HEK293 (cell line): Measurements from ENCODE around the gene PDLIM7.

Experiments
- CTCF ChIA-PET: fragments of 350-600 bp; formaldehyde crosslinking; extraction: SDS; loops from one replicate; lab custom pipeline; 2021; ENCODE audit warnings: antibody characterized with exemption; lab: Yijun Ruan, JAX
- POLR2A ChIA-PET: fragments of 300-600 bp; formaldehyde crosslinking; extraction: SDS; loops from one replicate; lab custom pipeline; 2020; ENCODE audit warnings: antibody characterized with exemption, inconsistent platforms; lab: Yijun Ruan, JAX
- H3K27ac ChIP-seq: fragments of 200-500 bp; sonication (Bioruptor generic); 2 replicates; pipeline ENCODE4 v1.5.1; 2014; ENCODE audit warnings: low read depth, low read length, control low read depth, inconsistent platforms; ENCODE audit errors: extremely low read depth
- H3K36me3 ChIP-seq, 2 experiments: fragments of 200-500 bp in 1 of 2; sonication (Bioruptor generic) in 1 of 2; 1 replicate in 1 of 2; 2 replicates in 1 of 2; pipeline ENCODE4 v1.5.1; 2014 to 2017; ENCODE audit warnings: inconsistent platforms in 2 of 2, low read length in 2 of 2; ENCODE audit not compliant: control insufficient read depth in 2 of 2, insufficient read depth in 1 of 2
- H3K4me1 ChIP-seq: fragments of 200-500 bp; sonication (Bioruptor generic); 2 replicates; pipeline ENCODE4 v1.5.1; 2014; ENCODE audit warnings: mild to moderate bottlenecking, low read length, inconsistent platforms; ENCODE audit not compliant: control insufficient read depth, insufficient read depth
- H3K4me3 ChIP-seq: 2 replicates; pipeline ENCODE4 v1.5.1; 2011; ENCODE audit warnings: low read depth, mild to moderate bottlenecking, control low read depth, low read length, moderate library complexity
- H3K9me3 ChIP-seq: fragments of 200-500 bp; sonication (Bioruptor generic); 2 replicates; pipeline ENCODE4 v1.5.1; 2014; ENCODE audit warnings: low read depth, low read length, inconsistent platforms; ENCODE audit not compliant: control insufficient read depth, insufficient read depth
- EGR2 ChIP-seq: fragments of 450-650 bp; formaldehyde crosslinking; IDR thresholded peaks from 2 replicates; pipeline ENCODE4 v1.5.1; 2016; ENCODE audit warnings: low read depth, missing biosample characterization, missing genetic modification characterization
- FEZF1 ChIP-seq: fragments of 450-650 bp; formaldehyde crosslinking; IDR thresholded peaks from 2 replicates; pipeline ENCODE4 v1.5.1; 2016; ENCODE audit warnings: missing biosample characterization, missing genetic modification characterization
- GLIS2 ChIP-seq: fragments of 450-650 bp; formaldehyde crosslinking; IDR thresholded peaks from 2 replicates; pipeline ENCODE4 v1.5.1; 2016; ENCODE audit warnings: missing biosample characterization, missing genetic modification characterization
- KLF1 ChIP-seq: fragments of 450-650 bp; formaldehyde crosslinking; IDR thresholded peaks from 2 replicates; pipeline ENCODE4 v1.5.1; 2016; ENCODE audit warnings: missing biosample characterization, missing genetic modification characterization
- MYNN ChIP-seq: fragments of 450-650 bp; formaldehyde crosslinking; IDR thresholded peaks from 2 replicates; pipeline ENCODE4 v1.5.1; 2016; ENCODE audit warnings: missing biosample characterization, missing genetic modification characterization, borderline replicate concordance
- ZBTB49 ChIP-seq: fragments of 450-650 bp; formaldehyde crosslinking; IDR thresholded peaks from 2 replicates; pipeline ENCODE4 v1.5.1; 2016; ENCODE audit warnings: missing biosample characterization, missing genetic modification characterization, low read depth
- ZFHX2 ChIP-seq: fragments of 450-650 bp; formaldehyde crosslinking; conservative IDR thresholded peaks from 2 replicates; pipeline ENCODE4 v1.5.1; 2016; ENCODE audit warnings: missing biosample characterization, missing genetic modification characterization
- ZNF19 ChIP-seq: fragments of 450-650 bp; formaldehyde crosslinking; IDR thresholded peaks from 2 replicates; pipeline ENCODE4; 2016; ENCODE audit warnings: missing biosample characterization, missing genetic modification characterization, low read depth
- ZNF423 ChIP-seq: fragments of 450-650 bp; formaldehyde crosslinking; IDR thresholded peaks from 2 replicates; pipeline ENCODE4 v1.5.1; 2016; ENCODE audit warnings: missing biosample characterization, missing genetic modification characterization
- ZNF664 ChIP-seq: fragments of 450-650 bp; formaldehyde crosslinking; IDR thresholded peaks from 2 replicates; pipeline ENCODE4 v1.5.1; 2016; ENCODE audit warnings: missing biosample characterization, missing genetic modification characterization
- ZNF837 ChIP-seq: fragments of 450-650 bp; formaldehyde crosslinking; IDR thresholded peaks from 2 replicates; pipeline ENCODE4 v1.5.1; 2016; ENCODE audit warnings: missing biosample characterization, missing genetic modification characterization
- ZSCAN5A ChIP-seq: fragments of 450-650 bp; formaldehyde crosslinking; IDR thresholded peaks from 2 replicates; pipeline ENCODE4 v1.5.1; 2016; ENCODE audit warnings: missing biosample characterization, missing genetic modification characterization
- TF ChIP-seq, protein P1 (sequence below): fragments of 450-650 bp; formaldehyde crosslinking; IDR thresholded peaks from 2 replicates; pipeline ENCODE4 v1.5.1; 2016; ENCODE audit warnings: missing biosample characterization, missing genetic modification characterization, borderline replicate concordance

The PDLIM7 gene

DNA sequence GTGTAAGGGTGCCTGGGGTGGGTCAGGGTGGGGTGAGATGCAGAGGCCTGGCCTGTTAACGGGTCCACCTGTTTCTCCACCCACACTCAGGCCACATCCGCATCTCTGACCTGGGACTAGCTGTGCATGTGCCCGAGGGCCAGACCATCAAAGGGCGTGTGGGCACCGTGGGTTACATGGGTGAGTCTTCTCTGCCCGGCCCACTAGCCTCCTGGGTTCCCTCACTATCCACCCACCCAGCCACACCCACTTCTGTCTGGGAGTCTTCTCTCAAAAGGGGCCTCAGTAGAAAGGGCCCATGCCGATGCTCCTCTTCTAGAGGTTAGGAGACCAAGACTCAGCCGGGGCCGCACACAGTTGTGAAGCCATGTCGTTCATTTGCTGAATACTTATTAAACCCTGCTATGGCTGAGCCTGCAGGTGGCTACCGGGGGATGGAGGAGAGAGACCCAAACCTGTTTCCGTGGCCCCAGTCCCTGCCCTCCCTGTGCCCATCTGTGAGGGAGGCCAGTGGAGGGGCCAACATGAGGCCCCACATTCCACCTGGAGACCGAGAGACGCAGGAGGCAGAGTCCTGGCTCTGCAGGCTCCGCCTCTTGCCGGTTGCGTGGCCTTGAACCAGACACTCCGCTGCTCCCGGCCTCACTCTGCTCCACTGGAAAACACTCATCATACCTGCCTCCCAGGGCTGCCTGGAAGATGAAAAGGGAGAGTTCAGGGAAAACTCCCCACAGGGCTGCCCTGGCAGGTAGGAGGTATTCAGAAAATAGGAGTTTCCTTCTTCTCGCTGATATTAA, 62.3 kb downstream of the PDLIM7 start (continued):
- TF ChIP-seq ZNF423 (tag by site-specific recombination) = no peak
- no peak for TF ChIP-seq ZSCAN5A (tag by site-specific recombination)
- TF ChIP-seq EGR2 (tag by site-specific recombination) = peak; percentile 82
- TF ChIP-seq ZFHX2 (tag by site-specific recombination) = peak; percentile 61
- no peak for TF ChIP-seq ZNF19 (tag by site-specific recombination)
- TF ChIP-seq ZBTB49 = no peak
- TF ChIP-seq, protein P1, sequence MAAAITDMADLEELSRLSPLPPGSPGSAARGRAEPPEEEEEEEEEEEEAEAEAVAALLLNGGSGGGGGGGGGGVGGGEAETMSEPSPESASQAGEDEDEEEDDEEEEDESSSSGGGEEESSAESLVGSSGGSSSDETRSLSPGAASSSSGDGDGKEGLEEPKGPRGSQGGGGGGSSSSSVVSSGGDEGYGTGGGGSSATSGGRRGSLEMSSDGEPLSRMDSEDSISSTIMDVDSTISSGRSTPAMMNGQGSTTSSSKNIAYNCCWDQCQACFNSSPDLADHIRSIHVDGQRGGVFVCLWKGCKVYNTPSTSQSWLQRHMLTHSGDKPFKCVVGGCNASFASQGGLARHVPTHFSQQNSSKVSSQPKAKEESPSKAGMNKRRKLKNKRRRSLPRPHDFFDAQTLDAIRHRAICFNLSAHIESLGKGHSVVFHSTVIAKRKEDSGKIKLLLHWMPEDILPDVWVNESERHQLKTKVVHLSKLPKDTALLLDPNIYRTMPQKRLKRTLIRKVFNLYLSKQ (tag by site-specific recombination) = no peak

GRCh38 chr5:177434437-177434836, 63.0 kb downstream of the PDLIM7 start:
- ChIA-PET CTCF (interaction anchor here (0.6 kb wide), 1 partner anchor 22 kb away, joined by 3 read pairs; no protein-coding TSS in a partner anchor), POLR2A (interaction anchor here (0.5 to 3.9 kb wide), 3 partner anchors 8 to 48 kb away, joined by 3 to 17 read pairs (median 10); partner anchors contain the start of gene PRR7)
- no peak for TF ChIP-seq MYNN (tag by site-specific recombination)
- TF ChIP-seq GLIS2 (tag by site-specific recombination) = peak; percentile 50; the same call in 1 of the 2 replicates
- Histone ChIP-seq H3K9me3 (no peaks in the 10 kb centered on the region), H3K4me1 (no peaks in the 10 kb centered on the region), H3K4me3 (no peak overlapping the region), H3K27ac (no peak overlapping the region), H3K36me3 (peaks cover 16 to 94% of the 10 kb centered on the region in 2 experiments)

GRCh38 chr5:177433658-177434217, 63.7 kb downstream of the PDLIM7 start:
- H3K27ac ChIP-seq = no peak overlapping the region
- H3K36me3 ChIP-seq = peaks cover 12 to 91% of the 10 kb centered on the region in 2 experiments
- TF ChIP-seq ZNF664 (tag by site-specific recombination) (no peak), FEZF1 (tag by site-specific recombination) (no peak), ZNF837 (tag by site-specific recombination) (no peak), KLF1 (peak; percentile 68)
- ChIA-PET POLR2A (interaction anchor here (3.7 to 3.9 kb wide), 2 partner anchors 9 to 12 kb away, joined by 10 to 17 read pairs; partner anchors contain the start of gene PRR7), CTCF (interaction anchor here (0.6 to 0.7 kb wide), 2 partner anchors 21 to 63 kb away, joined by 3 read pairs; no protein-coding TSS in a partner anchor)
- no peak overlapping the region for H3K4me3 ChIP-seq
- no peaks in the 10 kb centered on the region for H3K9me3 ChIP-seq
- H3K4me1 ChIP-seq = no peaks in the 10 kb centered on the region
